Activated naive CD8-positive, alpha-beta T cell treated with anti-CD3 and anti-CD28 coated beads, Interleukin-2, amount 50 U/mL, for 24 hours (primary cell): ENCODE results near the gene NIPAL3.

Experiments used
- ATAC-seq: fragments of 150-1000 bp; cut with Tn5 transposase; one replicate; pipeline ENCODE4 v1.10.0; 2021
- DNase-seq: peaks from one replicate; pipeline ENCODE4 v3.0.0; 2021
- H3K27ac Mint-ChIP-seq: one replicate; pipeline ENCODE4 v1.8.0; 2021; ENCODE audit warnings: mild to moderate bottlenecking, mixed read lengths
- H3K27me3 Mint-ChIP-seq: one replicate; pipeline ENCODE4 v1.8.0; 2021; ENCODE audit warnings: mixed read lengths
- H3K36me3 Mint-ChIP-seq: one replicate; pipeline ENCODE4 v1.8.0; 2021; ENCODE audit warnings: low read depth, mixed read lengths
- H3K4me1 Mint-ChIP-seq: one replicate; pipeline ENCODE4 v1.8.0; 2021; ENCODE audit warnings: mixed read lengths
- H3K4me3 Mint-ChIP-seq: one replicate; pipeline ENCODE4 v1.8.0; 2021; ENCODE audit warnings: mild to moderate bottlenecking, moderate library complexity, mixed read lengths
- H3K9me3 Mint-ChIP-seq: one replicate; pipeline ENCODE4 v1.8.0; 2021; ENCODE audit warnings: mixed read lengths

The NIPAL3 gene

GRCh38 chr1:24385160-24385940 is 30.3 kb upstream of the NIPAL3 start:
- H3K4me3 Mint-ChIP-seq: peak overlapping the region; percentile 24
- ATAC-seq (peak; percentile 65), DNase-seq (peak; percentile 41)
- H3K27ac Mint-ChIP-seq: peak overlapping the region; percentile 14
- H3K9me3 Mint-ChIP-seq: no peaks in the 10 kb centered on the region
- no peaks in the 10 kb centered on the region for H3K27me3 Mint-ChIP-seq
- peaks cover 9% of the 10 kb centered on the region for H3K36me3 Mint-ChIP-seq
- peaks cover 28% of the 10 kb centered on the region for H3K4me1 Mint-ChIP-seq

- Mint-ChIP-seq H3K36me3 (peaks cover 10% of the 10 kb centered on the region), H3K4me1 (peaks cover 36% of the 10 kb centered on the region)
- ATAC-seq: no peak
These were observed 29.4 kb upstream of the NIPAL3 start for GRCh38 chr1:24386241-24386640.

GRCh38 chr1:24386931-24387330 is 28.7 kb upstream of the NIPAL3 start:
- DNase-seq (no peak), ATAC-seq (no peak)
- Mint-ChIP-seq H3K9me3 (no peaks in the 10 kb centered on the region), H3K27ac (no peak overlapping the region), H3K4me1 (peaks cover 43% of the 10 kb centered on the region), H3K36me3 (peaks cover 7% of the 10 kb centered on the region), H3K4me3 (no peak overlapping the region), H3K27me3 (no peaks in the 10 kb centered on the region)

More at GRCh38 chr1:24386241-24386640, 29.4 kb upstream of the NIPAL3 start:
- DNase-seq: no peak
- no peak overlapping the region for H3K27ac Mint-ChIP-seq
- H3K9me3 Mint-ChIP-seq: no peaks in the 10 kb centered on the region
- no peak overlapping the region for H3K4me3 Mint-ChIP-seq
- no peaks in the 10 kb centered on the region for H3K27me3 Mint-ChIP-seq

- H3K36me3 Mint-ChIP-seq: peaks cover 7% of the 10 kb centered on the region
- DNase-seq (no peak), ATAC-seq (no peak)
- peaks cover 51% of the 10 kb centered on the region for H3K4me1 Mint-ChIP-seq
- H3K4me3 Mint-ChIP-seq: no peak overlapping the region
- H3K9me3 Mint-ChIP-seq: no peaks in the 10 kb centered on the region
- H3K27me3 Mint-ChIP-seq: no peaks in the 10 kb centered on the region
- H3K27ac Mint-ChIP-seq: peak overlapping the region; percentile 24
These were observed 27.9 kb upstream of the NIPAL3 start for GRCh38 chr1:24387636-24388175.

GRCh38 chr1:24388331-24388885 is 27.2 kb upstream of the NIPAL3 start:
- no peaks in the 10 kb centered on the region for H3K9me3 Mint-ChIP-seq
- H3K4me1 Mint-ChIP-seq: peaks cover 58% of the 10 kb centered on the region
- no peaks in the 10 kb centered on the region for H3K27me3 Mint-ChIP-seq
- no peak overlapping the region for H3K27ac Mint-ChIP-seq
- ATAC-seq (no peak), DNase-seq (no peak)
- H3K4me3 Mint-ChIP-seq: no peak overlapping the region
- H3K36me3 Mint-ChIP-seq: peaks cover 7% of the 10 kb centered on the region

- Mint-ChIP-seq H3K27me3 (no peaks in the 10 kb centered on the region), H3K27ac (no peak overlapping the region), H3K4me3 (no peak overlapping the region), H3K9me3 (no peaks in the 10 kb centered on the region), H3K4me1 (peaks cover 59% of the 10 kb centered on the region), H3K36me3 (peaks cover 6% of the 10 kb centered on the region)
- no peak for DNase-seq
- ATAC-seq: no peak
These were observed 26.3 kb upstream of the NIPAL3 start for GRCh38 chr1:24389231-24389678.

- peaks cover 46% of the 10 kb centered on the region for H3K4me1 Mint-ChIP-seq
- ATAC-seq: peak; percentile 59
- H3K27me3 Mint-ChIP-seq: no peaks in the 10 kb centered on the region
- no peaks in the 10 kb centered on the region for H3K9me3 Mint-ChIP-seq
- peak; percentile 71 for DNase-seq
- H3K27ac Mint-ChIP-seq: peak overlapping the region; percentile 92
- H3K4me3 Mint-ChIP-seq: peak overlapping the region; percentile 67
- H3K36me3 Mint-ChIP-seq: peaks cover 6% of the 10 kb centered on the region
These were observed 24.4 kb upstream of the NIPAL3 start for GRCh38 chr1:24390924-24391782.

GRCh38 chr1:24391882-24392603 is 23.6 kb upstream of the NIPAL3 start:
- peaks cover 39% of the 10 kb centered on the region for H3K4me1 Mint-ChIP-seq
- peak overlapping the region; percentile 92 for H3K27ac Mint-ChIP-seq
- no peaks in the 10 kb centered on the region for H3K9me3 Mint-ChIP-seq
- H3K4me3 Mint-ChIP-seq: peak overlapping the region; percentile 67
- peak; percentile 79 for ATAC-seq
- H3K36me3 Mint-ChIP-seq: peaks cover 6% of the 10 kb centered on the region
- peak; percentile 72 for DNase-seq
- no peaks in the 10 kb centered on the region for H3K27me3 Mint-ChIP-seq

GRCh38 chr1:24392604-24392946 is 23.0 kb upstream of the NIPAL3 start:
- Mint-ChIP-seq H3K36me3 (peaks cover 6% of the 10 kb centered on the region), H3K9me3 (no peaks in the 10 kb centered on the region), H3K4me1 (peaks cover 39% of the 10 kb centered on the region), H3K27me3 (no peaks in the 10 kb centered on the region), H3K4me3 (peak overlapping the region; percentile 67), H3K27ac (peak overlapping the region; percentile 92)
- ATAC-seq (no peak), DNase-seq (no peak)

- DNase-seq: no peak
- Mint-ChIP-seq H3K27me3 (no peaks in the 10 kb centered on the region), H3K36me3 (peaks cover 6% of the 10 kb centered on the region), H3K4me1 (peaks cover 39% of the 10 kb centered on the region), H3K4me3 (no peak overlapping the region), H3K9me3 (no peaks in the 10 kb centered on the region), H3K27ac (peak overlapping the region; percentile 92)
- no peak for ATAC-seq
These were observed 22.5 kb upstream of the NIPAL3 start for GRCh38 chr1:24392982-24393650.

- DNase-seq (no peak), ATAC-seq (no peak)
- Mint-ChIP-seq H3K36me3 (peaks cover 6% of the 10 kb centered on the region), H3K27ac (peak overlapping the region; percentile 1), H3K4me3 (no peak overlapping the region), H3K4me1 (peaks cover 39% of the 10 kb centered on the region), H3K9me3 (no peaks in the 10 kb centered on the region), H3K27me3 (no peaks in the 10 kb centered on the region)
These were observed 21.7 kb upstream of the NIPAL3 start for GRCh38 chr1:24393892-24394291.

GRCh38 chr1:24400065-24400464 is 15.5 kb upstream of the NIPAL3 start:
- Mint-ChIP-seq H3K4me1 (peaks cover 8% of the 10 kb centered on the region), H3K36me3 (no peaks in the 10 kb centered on the region), H3K9me3 (no peaks in the 10 kb centered on the region), H3K27ac (no peak overlapping the region), H3K27me3 (no peaks in the 10 kb centered on the region), H3K4me3 (no peak overlapping the region)
- ATAC-seq: no peak
- no peak for DNase-seq

- Mint-ChIP-seq H3K4me1 (peaks cover 8% of the 10 kb centered on the region), H3K9me3 (no peaks in the 10 kb centered on the region), H3K27ac (no peak overlapping the region), H3K36me3 (peaks cover 6% of the 10 kb centered on the region), H3K27me3 (no peaks in the 10 kb centered on the region), H3K4me3 (no peak overlapping the region)
- ATAC-seq (no peak), DNase-seq (no peak)
These were observed 11.8 kb upstream of the NIPAL3 start for GRCh38 chr1:24403806-24404205.
